D721Med (cell line): ENCODE data around the gene CD247.
"Not testable (repeated sequence)": the region's sequence is repeated elsewhere in the genome, so short reads cannot be mapped to it uniquely, and the experiment has no call there.

Experiments used
- DNase-seq: peaks from one replicate; pipeline ENCODE4 v3.0.0; 2011; ENCODE audit warnings: low spot score; ENCODE audit not compliant: insufficient read length
- FAIRE-seq: peaks from 2 replicates; lab custom pipeline; 2011; peaks lifted over from hg19 to GRCh38; lab: Jason Lieb, UNC
- TF ChIP-seq, protein P1 (sequence below): IDR thresholded peaks from 2 replicates; pipeline ENCODE4 v1.5.1; 2012; ENCODE audit warnings: mild to moderate bottlenecking, control low read depth; ENCODE audit not compliant: insufficient read depth; ENCODE audit errors: missing control alignments

The CD247 gene

DNA sequence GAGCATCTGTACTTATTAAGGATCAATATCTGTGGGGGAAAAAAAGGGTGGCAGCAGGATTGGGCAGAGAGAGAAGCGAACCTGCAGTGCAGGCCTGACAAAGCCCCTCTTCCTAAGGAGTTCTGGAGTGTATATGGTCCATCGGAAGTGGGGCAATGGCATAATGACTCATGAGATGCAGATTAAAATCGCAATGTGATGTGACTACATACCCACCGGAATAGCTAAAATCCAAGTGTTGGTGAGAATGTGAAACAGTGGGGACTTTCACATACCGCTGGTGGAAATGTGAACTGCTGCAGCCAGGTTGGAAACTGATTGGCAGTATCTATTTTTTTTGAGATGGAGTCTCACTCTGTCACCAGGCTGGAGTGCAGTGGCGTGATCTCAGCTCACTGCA is 43.4 kb upstream of the CD247 start:
- DNase-seq (no peak), FAIRE-seq (no peak)
- TF ChIP-seq, protein P1, sequence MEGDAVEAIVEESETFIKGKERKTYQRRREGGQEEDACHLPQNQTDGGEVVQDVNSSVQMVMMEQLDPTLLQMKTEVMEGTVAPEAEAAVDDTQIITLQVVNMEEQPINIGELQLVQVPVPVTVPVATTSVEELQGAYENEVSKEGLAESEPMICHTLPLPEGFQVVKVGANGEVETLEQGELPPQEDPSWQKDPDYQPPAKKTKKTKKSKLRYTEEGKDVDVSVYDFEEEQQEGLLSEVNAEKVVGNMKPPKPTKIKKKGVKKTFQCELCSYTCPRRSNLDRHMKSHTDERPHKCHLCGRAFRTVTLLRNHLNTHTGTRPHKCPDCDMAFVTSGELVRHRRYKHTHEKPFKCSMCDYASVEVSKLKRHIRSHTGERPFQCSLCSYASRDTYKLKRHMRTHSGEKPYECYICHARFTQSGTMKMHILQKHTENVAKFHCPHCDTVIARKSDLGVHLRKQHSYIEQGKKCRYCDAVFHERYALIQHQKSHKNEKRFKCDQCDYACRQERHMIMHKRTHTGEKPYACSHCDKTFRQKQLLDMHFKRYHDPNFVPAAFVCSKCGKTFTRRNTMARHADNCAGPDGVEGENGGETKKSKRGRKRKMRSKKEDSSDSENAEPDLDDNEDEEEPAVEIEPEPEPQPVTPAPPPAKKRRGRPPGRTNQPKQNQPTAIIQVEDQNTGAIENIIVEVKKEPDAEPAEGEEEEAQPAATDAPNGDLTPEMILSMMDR, result no peak

DNA sequence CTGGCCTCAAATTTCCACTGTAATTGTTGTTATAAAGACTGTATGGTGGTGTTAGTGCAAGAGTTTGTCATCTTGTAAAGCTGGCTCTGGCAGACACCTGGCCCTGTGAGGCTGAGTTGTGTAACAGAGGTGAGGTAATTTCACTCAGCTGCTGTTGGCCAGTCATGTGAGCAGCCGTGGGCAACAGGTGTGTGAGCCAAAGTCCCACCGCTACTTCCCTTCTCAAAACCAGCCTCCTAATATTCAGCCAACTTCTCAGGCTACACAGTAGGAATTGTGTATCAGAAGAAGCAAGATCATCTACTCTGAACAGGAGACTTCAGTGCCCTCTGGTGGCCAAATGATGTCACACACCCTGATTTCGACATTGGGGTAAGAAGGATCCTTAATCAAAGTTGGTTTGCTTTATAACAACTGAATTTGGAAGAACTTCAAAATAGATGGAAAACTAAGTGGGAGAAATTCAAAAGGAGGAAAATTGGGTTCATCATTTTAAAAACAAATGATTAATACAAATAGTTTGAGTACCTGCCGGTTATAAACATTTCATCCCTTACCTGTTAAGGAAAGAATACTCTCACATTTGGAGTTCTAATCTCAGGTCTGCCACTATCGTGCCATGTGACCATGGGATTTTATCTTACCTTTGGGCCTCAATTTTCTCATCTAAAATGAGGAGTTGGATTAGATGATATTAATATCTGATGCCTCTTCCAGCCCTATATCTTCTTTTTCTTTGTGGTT is 37.8 kb upstream of the CD247 start:
- TF ChIP-seq, protein P1, result peak; percentile 95
- peak; percentile 97 for FAIRE-seq

DNA sequence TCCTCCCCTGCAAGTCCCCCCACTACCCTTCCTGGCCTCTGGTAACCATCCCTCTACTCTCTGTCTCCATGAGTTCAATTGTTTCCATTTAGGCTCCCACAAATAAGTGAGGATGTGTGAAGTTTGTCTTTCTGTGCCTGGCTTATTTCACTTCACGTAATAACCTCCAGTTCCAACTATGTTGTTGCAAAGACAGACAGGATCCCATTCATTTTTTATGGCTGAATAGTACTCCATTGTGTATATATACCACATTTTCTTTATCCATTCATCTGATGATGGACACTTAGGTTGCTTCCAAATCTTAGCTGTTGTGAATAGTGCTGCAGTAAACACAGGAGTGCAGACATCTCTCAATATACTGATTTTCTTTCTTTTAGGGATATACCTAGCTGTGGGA is 36.7 kb upstream of the CD247 start:
- DNase-seq, FAIRE-seq: not testable (repeated sequence)

More for the DNA sequence above, 37.8 kb upstream of the CD247 start:
- DNase-seq, result peak; percentile 64

DNA sequence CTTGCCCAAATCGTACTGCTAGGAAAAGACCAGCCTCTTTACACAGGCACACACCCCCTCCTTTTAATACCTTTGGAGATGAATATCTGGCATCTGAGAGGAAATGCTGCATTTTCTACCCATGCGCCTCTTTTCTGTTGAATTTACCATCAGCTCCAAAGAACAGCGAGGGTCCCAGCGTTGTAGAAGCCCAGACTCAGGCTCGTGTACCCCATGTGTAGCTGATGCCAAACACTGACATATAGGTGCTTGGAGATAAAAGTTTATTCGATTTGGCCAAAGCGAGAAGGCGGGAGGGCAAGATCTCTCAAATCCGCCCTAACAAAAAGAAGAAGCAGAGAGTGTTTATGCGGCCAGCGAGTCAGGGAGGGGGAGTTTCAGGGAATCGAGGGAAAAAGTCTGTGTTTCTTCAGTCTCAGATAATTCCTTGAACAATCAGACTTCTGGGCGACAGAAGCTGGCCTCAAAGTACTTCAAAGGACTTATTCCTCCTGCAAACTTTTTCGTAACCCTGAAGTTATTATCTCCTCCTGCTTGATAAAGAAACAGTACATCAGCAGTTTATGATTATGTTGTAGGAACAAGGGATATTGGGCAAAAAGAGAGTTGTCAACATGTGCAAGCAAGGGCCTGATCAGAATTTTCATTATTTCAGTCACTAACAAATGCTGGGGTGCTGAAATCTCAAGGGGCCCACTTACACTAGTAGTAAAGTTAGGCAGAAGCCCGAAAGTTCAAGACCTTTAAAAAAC is 35.9 kb upstream of the CD247 start:
- FAIRE-seq, result no peak
- DNase-seq, result no peak
- TF ChIP-seq, protein P1, result no peak

DNA sequence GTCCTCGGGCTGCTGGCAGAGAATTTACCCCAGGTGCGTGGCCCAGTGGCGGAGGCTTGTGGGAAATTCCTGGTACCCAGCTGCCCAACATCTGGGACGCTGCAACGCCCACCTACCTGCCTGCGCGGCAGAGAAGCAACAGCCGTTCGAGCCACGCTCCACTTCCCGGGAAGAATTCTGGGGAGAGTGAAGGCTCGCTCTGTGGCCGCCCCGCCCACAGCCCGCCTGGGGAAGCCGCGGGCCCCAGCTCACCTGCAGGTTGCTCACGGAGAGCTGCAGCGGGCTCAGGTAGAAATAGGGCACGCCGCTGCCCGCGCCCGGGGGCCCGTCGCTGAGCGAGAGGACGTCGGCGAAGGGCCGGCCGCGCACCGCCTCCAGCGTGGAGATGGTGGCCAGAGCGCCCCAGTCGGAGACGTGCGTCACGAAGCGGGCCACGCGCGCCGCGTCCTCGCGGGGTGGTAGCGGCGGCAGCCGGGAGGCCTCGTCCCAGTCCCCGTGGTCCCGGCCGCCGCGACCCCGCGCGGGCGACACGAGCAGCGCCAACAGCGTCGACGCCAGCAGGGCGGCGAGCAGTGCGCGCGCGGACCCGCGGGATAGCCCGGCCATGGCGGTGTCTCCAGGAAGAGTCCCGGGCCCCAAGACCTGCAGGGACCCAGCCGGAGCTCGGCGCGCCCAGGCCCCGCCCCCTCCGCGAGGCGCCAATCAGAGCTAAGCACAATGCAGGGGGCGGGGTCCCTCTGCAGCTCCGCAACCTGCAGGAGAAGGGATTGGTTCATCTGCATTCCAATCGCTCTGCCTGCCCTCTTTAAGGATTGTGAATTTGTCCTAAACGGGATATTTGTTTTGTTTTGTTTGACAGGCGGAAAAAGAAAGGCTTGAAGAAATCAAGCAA is 35.1 kb upstream of the CD247 start, which contains the start of gene CREG1:
Gene CREG1, minus strand, starts transcription at position 627 of the 892 bp plus-strand sequence.
- peak; percentile 25 for FAIRE-seq
- TF ChIP-seq, protein P1, result peak; percentile 4
- DNase-seq, result peak; percentile 93

DNA sequence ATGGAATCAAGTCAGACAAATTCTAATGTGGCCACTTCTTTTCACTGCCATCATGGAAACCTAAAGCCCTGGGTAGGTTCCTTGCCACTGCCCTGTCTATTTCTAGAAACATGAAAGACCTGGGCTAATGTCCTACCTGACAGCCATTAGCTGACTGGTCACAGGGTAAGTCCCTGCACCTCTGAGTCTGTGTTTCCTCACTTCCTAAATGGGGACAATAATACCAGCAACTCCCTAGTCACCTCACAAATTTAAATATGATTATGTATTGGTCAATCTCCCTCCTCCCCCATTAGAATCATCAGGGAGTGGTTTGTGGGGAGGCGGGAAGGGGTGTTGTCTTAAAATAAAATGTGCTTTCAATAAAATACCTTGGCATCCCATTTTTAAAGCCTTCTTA is 33.0 kb upstream of the CD247 start:
- FAIRE-seq (no peak), DNase-seq (no peak)
- TF ChIP-seq, protein P1, result no peak
